DLD1 (cell line): Measurements from ENCODE around the gene HMGCS2.

Experiments used
- in situ Hi-C: cut with HindIII; loops from 2 replicates; pipeline ENCODE4 v1.10.0; 2017; ENCODE audit warnings: low sequenced_read_pairs

Gene HMGCS2

DNA sequence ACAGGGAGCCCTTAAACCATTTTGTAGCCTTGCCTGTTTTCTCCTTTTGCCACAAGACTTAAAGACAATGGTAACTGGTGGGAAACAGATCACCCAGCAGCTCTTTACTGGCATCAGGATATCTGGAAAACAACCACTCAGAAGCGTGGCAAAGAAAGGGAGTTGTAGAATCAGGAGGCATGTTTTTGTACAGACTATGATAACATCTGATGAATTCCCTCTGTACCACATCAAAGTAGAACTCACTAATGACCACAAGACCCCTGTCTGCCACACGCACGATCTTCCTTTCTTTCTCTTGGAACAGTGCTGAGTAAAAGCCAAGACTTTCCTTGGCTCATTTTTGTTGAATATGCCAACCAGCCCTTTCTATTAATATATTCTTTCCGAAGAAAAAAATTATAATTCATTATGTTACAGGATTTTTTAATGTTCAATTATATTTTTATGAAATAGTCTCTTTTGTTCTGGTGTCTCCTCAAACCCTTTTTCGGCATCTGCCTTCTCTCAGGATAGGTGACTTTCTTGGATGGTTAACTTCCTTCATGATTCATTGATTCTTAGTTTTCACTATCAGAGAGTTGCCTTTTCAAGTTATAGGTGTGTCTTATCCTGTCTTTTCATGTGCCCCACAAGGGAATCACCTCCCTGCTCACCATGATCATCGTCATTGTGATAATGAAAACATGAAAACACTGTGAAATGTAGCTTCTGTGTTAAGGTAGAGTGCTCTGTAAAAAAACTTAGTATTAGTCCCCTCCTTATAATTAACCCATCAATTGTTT lies 64.8 kb downstream of the HMGCS2 start:
- in situ Hi-C loops = no loop called here

DNA sequence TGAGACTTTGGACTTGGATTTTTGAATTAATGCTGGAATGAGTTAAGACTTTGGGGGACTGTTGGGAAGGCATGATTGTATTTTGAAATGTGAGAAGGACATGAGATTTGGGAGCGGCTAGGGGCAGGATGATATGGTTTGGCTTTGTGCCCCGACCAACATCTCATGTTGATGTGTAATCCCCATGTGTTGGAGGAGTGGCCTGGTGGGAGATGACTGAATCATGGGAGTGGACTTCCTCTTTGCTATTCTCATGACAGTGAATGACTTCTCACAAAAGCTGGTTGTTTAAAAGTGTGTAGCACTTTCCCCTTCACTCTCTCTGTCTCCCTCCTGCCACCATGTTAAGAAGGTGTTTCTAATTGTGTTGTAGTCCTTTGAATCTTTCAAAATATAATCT lies 66.3 kb downstream of the HMGCS2 start:
- in situ Hi-C loops = no loop called here

DNA sequence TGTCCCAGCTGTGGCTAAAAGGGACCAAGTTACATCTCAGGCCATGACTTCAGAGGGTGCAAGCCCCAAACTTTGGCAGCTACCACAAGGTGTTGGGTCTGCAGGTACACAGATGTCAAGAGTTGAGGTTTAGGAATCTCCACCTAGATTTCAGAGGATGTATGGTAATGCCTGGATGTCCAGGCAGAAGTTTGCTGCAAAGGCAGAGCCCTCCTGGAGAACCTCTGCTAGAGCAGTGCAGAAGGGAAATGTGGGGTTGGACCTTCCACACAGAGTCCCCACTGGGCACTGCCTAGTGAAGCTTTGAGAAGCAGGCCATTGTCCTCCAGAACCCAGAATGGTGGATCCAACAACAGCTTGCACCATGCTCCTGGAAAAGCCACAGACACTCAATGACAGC lies 67.0 kb downstream of the HMGCS2 start:
- in situ Hi-C loops = no loop called here

DNA sequence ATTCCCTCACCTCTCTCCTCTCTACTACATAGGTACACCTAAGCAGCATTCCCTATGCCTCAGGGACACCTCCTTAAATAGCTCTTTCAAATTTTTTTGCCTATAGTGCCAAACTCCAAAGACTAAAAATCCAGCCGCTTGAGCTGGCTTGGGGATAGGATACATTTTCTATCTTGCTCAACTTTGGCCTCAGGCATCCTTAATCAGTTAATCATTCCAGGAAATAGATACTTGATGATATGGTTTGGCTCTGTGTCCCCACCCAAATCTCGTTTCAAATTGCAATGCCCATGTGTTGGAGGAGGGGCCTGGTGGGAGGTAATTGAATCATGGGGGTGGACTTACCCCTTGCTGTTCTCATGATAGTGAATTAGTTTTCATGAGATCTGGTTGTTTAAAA lies 68.4 kb downstream of the HMGCS2 start:
- in situ Hi-C loops = no loop called here
